ENCODE measurements around the gene HHAT.

DNA sequence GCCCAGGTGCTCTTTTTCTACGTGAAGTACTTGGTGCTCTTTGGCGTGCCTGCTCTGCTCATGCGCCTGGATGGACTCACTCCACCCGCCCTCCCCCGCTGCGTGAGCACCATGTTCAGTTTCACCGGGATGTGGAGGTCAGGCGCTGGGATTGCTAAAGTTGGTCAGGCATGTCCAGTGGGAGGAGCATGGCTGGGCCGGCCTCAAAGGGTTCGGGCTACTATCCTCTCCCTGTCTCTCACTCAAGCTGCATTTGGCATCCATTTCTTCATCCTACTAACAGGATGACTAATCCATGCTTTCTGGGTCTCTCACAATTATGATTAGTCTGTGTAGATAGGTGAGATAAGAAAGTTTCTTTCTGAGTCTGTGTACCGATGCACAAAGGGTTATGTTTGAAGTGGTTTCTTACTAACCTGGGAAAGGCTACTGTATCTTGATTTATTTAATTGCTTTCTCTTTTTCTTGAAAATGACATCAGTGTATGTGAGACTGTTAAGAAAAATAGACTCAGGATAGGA lies 135.9 kb downstream of the HHAT start:
- TF ChIP-seq CTCF (IDR thresholded peaks at IDR 0.05; ENCODE audit: low read length) (no peak), EZH2 (optimal IDR thresholded peaks at IDR 0.05; ENCODE audit: low read depth, low read length) (no peak), EZH2phosphoT487 (IDR thresholded peaks at IDR 0.05; ENCODE audit: low read length) (no peak)

All from MM.1S (cell line).